SK-N-MC (cell line): ENCODE measurements around the gene TLK1.

Experiments used
- DNase-seq: peaks from one replicate; pipeline ENCODE4 v3.0.0-alpha.2; 2011; ENCODE audit warnings: low read depth, low spot score
- H3K27ac ChIP-seq: fragments of 200-600 bp; sonication (generic); 2 replicates; pipeline ENCODE4 v1.5.1; 2016; ENCODE audit warnings: mixed run types
- H3K36me3 ChIP-seq: fragments of 200-600 bp; sonication (generic); 2 replicates; pipeline ENCODE4 v1.6.1; 2017; ENCODE audit warnings: antibody characterized with exemption, low read length, mixed read lengths; ENCODE audit not compliant: insufficient read depth
- H3K4me3 ChIP-seq: fragments of 200-600 bp; sonication (generic); 2 replicates; pipeline ENCODE4 v1.5.1; 2016
- H3K9ac ChIP-seq: fragments of 200-600 bp; sonication (generic); 2 replicates; pipeline ENCODE4 v1.8.0; 2017; ENCODE audit warnings: mixed run types, mixed read lengths; ENCODE audit not compliant: insufficient read length
- H3K9me3 ChIP-seq: fragments of 200-600 bp; sonication (generic); 2 replicates; pipeline ENCODE4 v1.6.1; 2017; ENCODE audit warnings: low read depth, mild to moderate bottlenecking, antibody characterized with exemption, low read length, moderate library complexity, mixed read lengths
- EZH2 ChIP-seq: fragments of 200-600 bp; sonication (generic); IDR thresholded peaks from one replicate; pipeline ENCODE4 v1.6.1; 2017; ENCODE audit warnings: antibody characterized with exemption
- FOXP2 ChIP-seq: optimal IDR thresholded peaks from 2 replicates; pipeline ENCODE3; 2011; ENCODE audit warnings: mild to moderate bottlenecking, moderate library complexity; ENCODE audit not compliant: insufficient read depth; ENCODE audit errors: extremely low read length, control extremely low read depth
- POLR2AphosphoS5 ChIP-seq: IDR thresholded peaks from 2 replicates; pipeline ENCODE4 v1.6.1; 2012; ENCODE audit warnings: mild to moderate bottlenecking, low read depth, low read length, borderline replicate concordance

TLK1 gene

DNA sequence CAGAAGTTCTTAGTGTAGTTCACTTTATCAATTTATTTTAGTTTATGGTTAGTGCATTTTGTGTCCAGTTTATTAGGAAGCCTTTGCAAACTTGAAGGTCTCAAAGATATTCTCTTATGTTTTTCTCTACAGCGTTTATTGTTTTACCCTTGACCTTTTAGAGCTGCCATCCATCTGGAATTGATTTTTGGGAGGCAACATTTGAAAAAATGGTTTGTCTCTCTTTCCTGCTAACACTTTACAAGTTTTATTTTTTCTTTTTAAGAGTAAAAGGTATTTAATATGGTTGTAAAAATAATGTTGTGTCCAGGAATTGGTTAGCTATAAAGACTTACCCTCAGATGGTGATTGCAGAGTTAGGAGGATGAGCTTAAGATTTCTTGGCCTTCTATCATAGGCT is 217.7 kb downstream of the TLK1 start:
- no peak for TF ChIP-seq EZH2
- TF ChIP-seq FOXP2, result no peak
- no peak for TF ChIP-seq POLR2AphosphoS5
- DNase-seq, result no peak
- Histone ChIP-seq H3K27ac (no peak overlapping the region), H3K36me3 (peaks cover 48% of the 10 kb centered on the region), H3K4me3 (no peak overlapping the region), H3K9me3 (peaks cover 15% of the 10 kb centered on the region; the same call in 1 of the 2 replicates), H3K9ac (no peak overlapping the region)

DNA sequence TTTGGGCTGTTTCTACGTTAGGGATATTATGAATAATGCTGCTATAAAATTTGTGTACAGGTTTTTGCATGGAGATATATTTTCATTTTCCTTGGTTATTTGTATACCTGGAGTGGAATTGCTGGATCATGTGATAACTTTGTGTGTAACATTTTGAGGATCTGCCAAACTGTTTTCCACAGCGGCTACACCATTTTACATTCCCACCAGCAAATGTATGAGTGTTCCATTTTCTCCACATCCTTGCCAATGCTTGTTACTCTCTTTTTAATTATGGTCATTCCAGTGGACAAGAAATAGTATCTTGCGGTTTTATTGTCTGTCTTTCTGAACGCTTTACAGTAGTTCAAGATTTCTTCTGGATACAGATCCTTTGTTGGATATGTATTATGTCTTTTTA is 218.1 kb downstream of the TLK1 start:
- Histone ChIP-seq H3K4me3 (no peak overlapping the region), H3K36me3 (peaks cover 52% of the 10 kb centered on the region), H3K9ac (no peak overlapping the region), H3K9me3 (peaks cover 15% of the 10 kb centered on the region; the same call in 1 of the 2 replicates), H3K27ac (no peak overlapping the region)
- DNase-seq, result no peak
- TF ChIP-seq POLR2AphosphoS5 (no peak), EZH2 (no peak), FOXP2 (no peak)
